IMR-90 (cell line): Measurements from ENCODE around the gene GSS.

ENCODE experiments used
- CEBPB ChIP-seq: IDR thresholded peaks from 2 replicates; pipeline ENCODE4 v1.6.1; 2012; ENCODE audit warnings: low read depth, low read length, improper control_type of control experiment
- CTCF ChIP-seq: conservative IDR thresholded peaks from 2 replicates; pipeline ENCODE4 v1.5.1; 2012; ENCODE audit warnings: mild to moderate bottlenecking, low read depth, low read length, improper control_type of control experiment
- FOS ChIP-seq: fragments of 150-350 bp; IDR thresholded peaks from 2 replicates; pipeline ENCODE4 v1.6.1; 2016; ENCODE audit warnings: low read depth, low read length
- MAFK ChIP-seq: IDR thresholded peaks from 2 replicates; pipeline ENCODE4 v1.6.1; 2012; ENCODE audit warnings: low read depth, low read length, improper control_type of control experiment
- MAZ ChIP-seq: IDR thresholded peaks from 2 replicates; pipeline ENCODE4 v1.6.1; 2012; ENCODE audit warnings: low read depth, mild to moderate bottlenecking, low read length, improper control_type of control experiment, moderate library complexity, borderline replicate concordance
- MXI1 ChIP-seq: IDR thresholded peaks from 2 replicates; pipeline ENCODE4 v1.6.1; 2012; ENCODE audit warnings: low read depth, mild to moderate bottlenecking, low read length, moderate library complexity, borderline replicate concordance
- NFE2L2 ChIP-seq: fragments of 150-350 bp; IDR thresholded peaks from 2 replicates; pipeline ENCODE4 v1.6.1; 2016; ENCODE audit warnings: low read depth, mild to moderate bottlenecking, low read length
- POLR2A ChIP-seq: IDR thresholded peaks from 2 replicates; pipeline ENCODE4 v1.6.1; 2012; ENCODE audit warnings: mild to moderate bottlenecking, low read depth, low read length
- RAD21 ChIP-seq: IDR thresholded peaks from 2 replicates; pipeline ENCODE4 v1.6.1; 2012; ENCODE audit warnings: low read length, improper control_type of control experiment
- RCOR1 ChIP-seq: IDR thresholded peaks from 2 replicates; pipeline ENCODE4 v1.6.1; 2012; ENCODE audit warnings: mild to moderate bottlenecking, low read length, improper control_type of control experiment; ENCODE audit not compliant: insufficient replicate concordance
- RFX5 ChIP-seq: IDR thresholded peaks from 2 replicates; pipeline ENCODE4 v1.8.0; 2012; ENCODE audit warnings: low read depth, mild to moderate bottlenecking, low read length, moderate library complexity
- SMC3 ChIP-seq: fragments of 150-350 bp; IDR thresholded peaks from 2 replicates; pipeline ENCODE4 v1.6.1; 2016; ENCODE audit warnings: low read depth, mild to moderate bottlenecking, antibody characterized with exemption, low read length, moderate library complexity
- USF2 ChIP-seq: fragments of 150-350 bp; IDR thresholded peaks from 2 replicates; pipeline ENCODE4 v1.6.1; 2017; ENCODE audit warnings: mild to moderate bottlenecking, antibody characterized with exemption, low read length, low read depth

GRCh38 chr20:34989118-34989517 lies 33.5 kb upstream of the GSS start:
- TF ChIP-seq CTCF (no peak), RAD21 (no peak), MXI1 (no peak), MAZ (no peak), CEBPB (no peak), RCOR1 (no peak), POLR2A (no peak), MAFK (no peak), USF2 (no peak), NFE2L2 (no peak), RFX5 (no peak), FOS (no peak), SMC3 (no peak)
